H1 (cell line): ENCODE measurements around the gene TPP1. TPM values are rescaled to one million over a fixed set of nuclear protein-coding genes. Genes with fewer than 3 reads are reported as not detected.

Source experiments
- CTCF ChIA-PET: fragments of 300-600 bp; sonication (Branson Sonifier 250); formaldehyde crosslinking; loops from one replicate; lab custom pipeline; 2021; ENCODE audit not compliant: partially characterized antibody; lab: Charles Lee
- POLR2A ChIA-PET: fragments of 300-600 bp; sonication (Branson Sonifier 250); formaldehyde crosslinking; loops from one replicate; lab custom pipeline; 2021; ENCODE audit warnings: inconsistent platforms; ENCODE audit not compliant: partially characterized antibody; lab: Charles Lee
- DNase-seq, 2 experiments: peaks; one replicate each; pipeline versions ENCODE4 v3.0.0 to v3.0.0-alpha.2; 2010 to 2022; ENCODE audit warnings: low spot score in 2 of 2, low read depth in 1 of 2, mixed read lengths in 1 of 2
- FAIRE-seq: peaks from 2 replicates; lab custom pipeline; 2011; peaks lifted over from hg19 to GRCh38; lab: Jason Lieb, UNC
- H2AFZ ChIP-seq: 2 replicates; pipeline ENCODE4 v1.8.1; 2012; ENCODE audit warnings: low read length, inconsistent platforms
- H2AK5ac ChIP-seq: 2 replicates; pipeline ENCODE4 v1.6.1; 2013; ENCODE audit warnings: low read depth, low read length
- H2BK120ac ChIP-seq: replicated peaks from 2 replicates; pipeline ENCODE3; 2013; ENCODE audit warnings: low read depth, low read length, inconsistent platforms
- H2BK12ac ChIP-seq: 2 replicates; pipeline ENCODE4 v1.6.1; 2013; ENCODE audit warnings: low read depth, low read length
- H2BK15ac ChIP-seq: 2 replicates; pipeline ENCODE4 v1.6.1; 2013; ENCODE audit warnings: low read length
- H2BK20ac ChIP-seq: 2 replicates; pipeline ENCODE4 v1.6.1; 2013; ENCODE audit warnings: low read length
- H2BK5ac ChIP-seq: 2 replicates; pipeline ENCODE4 v1.6.1; 2013; ENCODE audit warnings: low read depth, low read length
- H3K14ac ChIP-seq: 2 replicates; pipeline ENCODE4 v1.6.1; 2013; ENCODE audit warnings: inconsistent platforms; ENCODE audit not compliant: insufficient read length
- H3K18ac ChIP-seq: 2 replicates; pipeline ENCODE4 v1.6.1; 2013; ENCODE audit warnings: low read length; ENCODE audit errors: extremely low read depth
- H3K23ac ChIP-seq: 2 replicates; pipeline ENCODE4 v1.6.1; 2013; ENCODE audit warnings: inconsistent platforms; ENCODE audit not compliant: insufficient read length
- H3K23me2 ChIP-seq: 2 replicates; pipeline ENCODE4 v1.6.1; 2013; ENCODE audit warnings: low read depth, low read length
- H3K27ac ChIP-seq: 2 replicates; pipeline ENCODE4 v1.6.1; 2011; ENCODE audit warnings: low read depth, low read length, inconsistent platforms
- H3K27me3 ChIP-seq, 4 experiments: replicated peaks in 1 of 4; 1 replicate in 1 of 4; 2 replicates in 3 of 4; pipeline versions ENCODE4 v1.6.1 to v1.8.1; 2011 to 2013; ENCODE audit warnings: low read length in 3 of 4, mild to moderate bottlenecking in 3 of 4, inconsistent platforms in 2 of 4, mixed read lengths in 2 of 4, moderate library complexity in 1 of 4; ENCODE audit not compliant: control insufficient read depth in 3 of 4, insufficient read depth in 3 of 4; ENCODE audit errors: extremely low read depth in 1 of 4
- H3K36me3 ChIP-seq, 4 experiments: 2 replicates each; pipeline versions ENCODE4 v1.6.1 to v1.8.1; 2011 to 2013; ENCODE audit warnings: mild to moderate bottlenecking in 4 of 4, low read length in 3 of 4, moderate library complexity in 2 of 4, control low read depth in 1 of 4, inconsistent platforms in 1 of 4; ENCODE audit not compliant: insufficient read depth in 4 of 4, control insufficient read depth in 2 of 4
- H3K4ac ChIP-seq: replicated peaks from 2 replicates; pipeline ENCODE3; 2013; ENCODE audit warnings: low read length, low read depth, mixed read lengths, inconsistent platforms; ENCODE audit not compliant: insufficient read length
- H3K4me1 ChIP-seq, 4 experiments: replicated peaks in 1 of 4; 1 replicate in 1 of 4; 2 replicates in 3 of 4; pipeline versions ENCODE4 v1.6.1 to v1.8.1; 2011 to 2013; ENCODE audit warnings: low read length in 3 of 4, inconsistent platforms in 2 of 4, mixed read lengths in 1 of 4; ENCODE audit not compliant: insufficient read depth in 4 of 4, control insufficient read depth in 3 of 4
- H3K4me2 ChIP-seq, 2 experiments: 2 replicates each; pipeline versions ENCODE4 v1.6.1 to v1.8.1; 2011 to 2013; ENCODE audit warnings: low read depth in 2 of 2, low read length in 2 of 2, control low read depth in 1 of 2, inconsistent platforms in 1 of 2, mild to moderate bottlenecking in 1 of 2; ENCODE audit not compliant: insufficient read depth in 1 of 2
- H3K4me3 ChIP-seq, 4 experiments: fragments of 200-600, 300-600 bp in 1 of 4; sonication (generic), shearing (Covaris generic), sonication (Bioruptor Twin) in 1 of 4; 2 replicates each; pipeline versions ENCODE4 v1.5.1 to v1.8.1; 2011 to 2016; ENCODE audit warnings: low read length in 4 of 4, low read depth in 3 of 4, control low read depth in 2 of 4, inconsistent platforms in 2 of 4, mild to moderate bottlenecking in 2 of 4, mixed read lengths in 1 of 4, moderate library complexity in 1 of 4; ENCODE audit not compliant: insufficient read depth in 2 of 4; ENCODE audit errors: extremely low read depth in 1 of 4
- H3K56ac ChIP-seq: replicated peaks from 2 replicates; pipeline ENCODE3; 2013; ENCODE audit warnings: low read depth, mild to moderate bottlenecking, mixed read lengths, low read length, inconsistent platforms; ENCODE audit not compliant: insufficient read length
- H3K79me1 ChIP-seq: 2 replicates; pipeline ENCODE4 v1.6.1; 2013; ENCODE audit warnings: low read depth, low read length, control low read depth
- H3K79me2 ChIP-seq, 2 experiments: 2 replicates each; pipeline versions ENCODE4 v1.6.1 to v1.8.1; 2012 to 2013; ENCODE audit warnings: low read length in 2 of 2, mild to moderate bottlenecking in 2 of 2, inconsistent platforms in 1 of 2; ENCODE audit not compliant: insufficient read depth in 2 of 2, control insufficient read depth in 1 of 2
- H3K9ac ChIP-seq, 4 experiments: replicated peaks in 1 of 4; 1 replicate in 1 of 4; 2 replicates in 3 of 4; pipeline versions ENCODE4 v1.6.1 to v1.8.1; 2011 to 2013; ENCODE audit warnings: low read depth in 3 of 4, low read length in 3 of 4, control low read depth in 2 of 4, mild to moderate bottlenecking in 2 of 4, moderate library complexity in 2 of 4, inconsistent platforms in 1 of 4; ENCODE audit errors: extremely low read depth in 1 of 4
- H3K9me3 ChIP-seq, 2 experiments: 2 replicates each; pipeline versions ENCODE4 v1.6.1 to v1.8.1; 2012 to 2013; ENCODE audit warnings: mild to moderate bottlenecking in 2 of 2, moderate library complexity in 2 of 2, control low read depth in 1 of 2, inconsistent platforms in 1 of 2, low read depth in 1 of 2, low read length in 1 of 2, mixed read lengths in 1 of 2; ENCODE audit not compliant: insufficient read depth in 2 of 2
- H4K20me1 ChIP-seq, 2 experiments: replicated peaks in 1 of 2; 2 replicates each; pipeline versions ENCODE3 to v1.8.1; 2011 to 2013; ENCODE audit warnings: inconsistent platforms in 2 of 2, low read length in 2 of 2, mild to moderate bottlenecking in 1 of 2; ENCODE audit not compliant: insufficient read depth in 2 of 2, control insufficient read depth in 1 of 2
- H4K5ac ChIP-seq: 2 replicates; pipeline ENCODE4 v1.6.1; 2013; ENCODE audit warnings: low read length, low read depth, mixed read lengths, inconsistent platforms; ENCODE audit not compliant: insufficient read length
- H4K8ac ChIP-seq: 2 replicates; pipeline ENCODE4 v1.8.0; 2013; ENCODE audit warnings: mild to moderate bottlenecking, moderate library complexity, low read length, inconsistent platforms; ENCODE audit not compliant: insufficient read depth; ENCODE audit errors: extremely low read depth
- H4K91ac ChIP-seq: replicated peaks from 2 replicates; pipeline ENCODE3; 2013; ENCODE audit warnings: low read length, mixed read lengths, inconsistent platforms; ENCODE audit not compliant: insufficient read length
- ASH2L ChIP-seq: fragments of 200-600, 300-600 bp; sonication (generic); IDR thresholded peaks from one replicate; pipeline ENCODE4 v1.7.1; 2017; ENCODE audit warnings: low read length
- CEBPB ChIP-seq: IDR thresholded peaks from 2 replicates; pipeline ENCODE4 v1.6.1; 2012; ENCODE audit warnings: low read depth, low read length
- CREB1 ChIP-seq: IDR thresholded peaks from 2 replicates; pipeline ENCODE4 v1.6.1; 2012; ENCODE audit warnings: inconsistent platforms
- EGR1 ChIP-seq: IDR thresholded peaks from 2 replicates; pipeline ENCODE4 v1.6.1; 2011; ENCODE audit warnings: low read depth, low read length, borderline replicate concordance
- GABPA ChIP-seq: IDR thresholded peaks from 2 replicates; pipeline ENCODE4 v1.6.1; 2011; ENCODE audit warnings: mild to moderate bottlenecking, low read length, moderate library complexity, borderline replicate concordance; ENCODE audit not compliant: insufficient read depth
- KDM1A ChIP-seq: fragments of 200-600, 300-600 bp; sonication (generic); IDR thresholded peaks from 2 replicates; pipeline ENCODE4 v1.7.1; 2016; ENCODE audit warnings: mild to moderate bottlenecking, low read length, borderline replicate concordance
- MAFK ChIP-seq: IDR thresholded peaks from 2 replicates; pipeline ENCODE4 v1.6.1; 2012; ENCODE audit warnings: low read depth, mild to moderate bottlenecking, improper control_type of control experiment, low read length
- RFX5 ChIP-seq: IDR thresholded peaks from 2 replicates; pipeline ENCODE4 v1.6.1; 2011; ENCODE audit warnings: low read depth, low read length, improper control_type of control experiment, borderline replicate concordance
- SUZ12 ChIP-seq: fragments of 200-600 bp; sonication (generic); IDR thresholded peaks from 2 replicates; pipeline ENCODE4 v1.6.1; 2012; ENCODE audit warnings: mild to moderate bottlenecking, inconsistent platforms, low read length, moderate library complexity, mixed read lengths
- TBP ChIP-seq: IDR thresholded peaks from 2 replicates; pipeline ENCODE4 v1.6.1; 2011; ENCODE audit warnings: low read depth, low read length, improper control_type of control experiment
- WGBS, 2 experiments: shearing (Covaris generic) in 1 of 2; methylation state at CpG; one replicate each; pipeline versions ENCODE4 v1.1.6 to v1.1.7; 2013 to 2015; ENCODE audit warnings: low lambda C conversion rate in 2 of 2, mixed read lengths in 2 of 2, inconsistent platforms in 1 of 2, low coverage in 1 of 2, missing lambda C conversion rate in 1 of 2; ENCODE audit not compliant: insufficient replicate concordance in 2 of 2, insufficient coverage in 1 of 2, insufficient read length in 1 of 2; ENCODE audit errors: extremely low coverage in 1 of 2, missing lambda C conversion rate in 1 of 2; 5-methylcytosine and 5-hydroxymethylcytosine counted together
- polyA plus RNA-seq, 7 experiments: library from polyadenylated mRNA; depleted of rRNA in 3 of 7; stranded (reverse) in 5 of 7; unstranded in 2 of 7; fragments of >200 nt in 5 of 7; fragments of 200-250 nt in 2 of 7; gene quantifications; 1 replicate in 5 of 7; 2 replicates in 1 of 7; 4 replicates in 1 of 7; pipeline versions ENCODE4 v1.2.1 to v1.2.3, GENCODE V29; 2011 to 2013; ENCODE audit warnings: missing spikeins in 2 of 7, mixed read lengths in 2 of 7
- total RNA-seq: library from RNA; stranded (reverse); fragmentation: NEBNext Ultra II Directional; extraction: Animal tissue kit (Norgen Biotek cat#: 25700); gene quantifications from 2 replicates; pipeline ENCODE4 v1.2.1, GENCODE V29; 2021
- TF ChIP-seq, protein P1 (sequence below): IDR thresholded peaks from 2 replicates; pipeline ENCODE4 v1.6.1; 2012; ENCODE audit warnings: inconsistent platforms

Gene TPP1
- total and polyA plus RNA-seq, 2 of the 8 experiments (the other 6 are each of a cell fraction or from before 2014, with no cell fraction given) = 36.1 to 77.5 TPM

DNA sequence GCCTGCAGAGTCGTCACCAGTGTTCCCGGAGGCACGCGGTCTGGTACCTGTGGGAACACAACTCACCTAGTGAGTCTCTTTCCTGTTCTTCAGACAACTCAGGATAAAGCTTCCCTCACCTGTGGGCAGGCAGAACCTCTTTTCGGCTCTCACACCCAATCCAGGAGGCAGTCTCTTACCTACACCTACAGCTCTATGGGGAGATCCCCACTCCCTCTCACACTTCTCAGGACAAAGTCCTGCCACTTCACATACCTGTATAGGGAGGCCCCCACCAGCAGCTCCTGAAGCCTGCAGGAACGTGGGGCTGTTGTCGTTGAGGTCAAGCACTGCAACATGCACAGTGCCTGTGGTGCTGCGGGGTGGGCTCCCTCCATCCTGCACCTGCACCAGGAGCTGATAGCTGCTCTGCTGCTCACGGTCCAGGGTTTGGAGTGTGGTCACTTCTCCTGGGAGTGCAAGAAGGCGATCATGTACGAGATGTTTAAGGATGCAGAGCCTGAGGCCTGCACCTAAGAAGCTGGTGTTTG lies 12.2 kb upstream of the TPP1 start:
- ChIA-PET POLR2A (interaction anchor here (0.7 to 2.3 kb wide), 13 partner anchors 8 to 158 kb away, joined by 3 to 17 read pairs (median 3); partner anchors contain the start of genes TAF10, TPP1 and TRIM3), CTCF (interaction anchor here (0.6 to 4.6 kb wide), 10 partner anchors 10 to 1738 kb away, joined by 3 to 23 read pairs (median 4); partner anchors contain the start of gene TAF10)
- no peak overlapping the region for H2BK12ac ChIP-seq
- no peak for FAIRE-seq
- 86% methylated on average over 11 of the region's 11 CpGs; no CpG with 5 or more reads in 1 of the 2 experiments for WGBS, 2 experiments
- H3K4me3 ChIP-seq = no peak overlapping the region
- no peaks in the 10 kb centered on the region for H3K79me2 ChIP-seq
- DNase-seq = no peak
- H3K9ac ChIP-seq = no peak overlapping the region
- no peak overlapping the region for H2BK5ac ChIP-seq
- no peak overlapping the region for H2BK20ac ChIP-seq
- H2BK15ac ChIP-seq = no peak overlapping the region
- no peaks in the 10 kb centered on the region for H3K9me3 ChIP-seq
- peaks cover 5 to 10% of the 10 kb centered on the region in 2 experiments for H4K20me1 ChIP-seq
- no peak overlapping the region for H2BK120ac ChIP-seq
- peaks cover 0 to 6% (median 2%) of the 10 kb centered on the region in 4 experiments; a peak in 3 of 7 replicates for H3K4me1 ChIP-seq
- no peak overlapping the region for H4K5ac ChIP-seq
- H3K4ac ChIP-seq = no peak overlapping the region
- H3K56ac ChIP-seq = no peak overlapping the region
- H3K79me1 ChIP-seq = no peaks in the 10 kb centered on the region; the same call in 1 of the 2 replicates
- H3K4me2 ChIP-seq = peak overlapping the region in 1 of 2 experiments; percentile 57; a peak in 1 of 4 replicates
- no peak overlapping the region for H3K18ac ChIP-seq
- H4K91ac ChIP-seq = no peak overlapping the region
- H3K27me3 ChIP-seq = peaks cover 13 to 43% (median 34%) of the 10 kb centered on the region in 4 experiments
- no peak overlapping the region for H3K14ac ChIP-seq
- H3K23ac ChIP-seq = no peak overlapping the region
- H2AFZ ChIP-seq = no peak overlapping the region
- H3K36me3 ChIP-seq = peaks cover 0 to 3% (median 0%) of the 10 kb centered on the region in 4 experiments; a peak in 2 of 8 replicates
- no peak overlapping the region for H2AK5ac ChIP-seq
- no peak overlapping the region for H3K27ac ChIP-seq
- peaks cover 12% of the 10 kb centered on the region for H3K23me2 ChIP-seq
- no peak overlapping the region for H4K8ac ChIP-seq
- TF ChIP-seq, protein P1, sequence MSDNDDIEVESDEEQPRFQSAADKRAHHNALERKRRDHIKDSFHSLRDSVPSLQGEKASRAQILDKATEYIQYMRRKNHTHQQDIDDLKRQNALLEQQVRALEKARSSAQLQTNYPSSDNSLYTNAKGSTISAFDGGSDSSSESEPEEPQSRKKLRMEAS = no peak
- TF ChIP-seq ASH2L (no peak), EGR1 (no peak), MAFK (no peak), GABPA (no peak), CEBPB (no peak), KDM1A (no peak), CREB1 (no peak), TBP (no peak), SUZ12 (no peak), RFX5 (no peak)
